GM18867 (cell line): ENCODE data around the gene GAS2L2.
"Not testable (repeated sequence)": the region's sequence is repeated elsewhere in the genome, so short reads cannot be mapped to it uniquely, and the experiment has no call there.

Experiments
- ATAC-seq: cut with Tn5 transposase; IDR thresholded peaks from one replicate; pipeline ENCODE4 v1.9.1; 2021; ENCODE audit warnings: mild to moderate bottlenecking, moderate library complexity; ENCODE audit not compliant: unreplicated experiment

The GAS2L2 gene

DNA sequence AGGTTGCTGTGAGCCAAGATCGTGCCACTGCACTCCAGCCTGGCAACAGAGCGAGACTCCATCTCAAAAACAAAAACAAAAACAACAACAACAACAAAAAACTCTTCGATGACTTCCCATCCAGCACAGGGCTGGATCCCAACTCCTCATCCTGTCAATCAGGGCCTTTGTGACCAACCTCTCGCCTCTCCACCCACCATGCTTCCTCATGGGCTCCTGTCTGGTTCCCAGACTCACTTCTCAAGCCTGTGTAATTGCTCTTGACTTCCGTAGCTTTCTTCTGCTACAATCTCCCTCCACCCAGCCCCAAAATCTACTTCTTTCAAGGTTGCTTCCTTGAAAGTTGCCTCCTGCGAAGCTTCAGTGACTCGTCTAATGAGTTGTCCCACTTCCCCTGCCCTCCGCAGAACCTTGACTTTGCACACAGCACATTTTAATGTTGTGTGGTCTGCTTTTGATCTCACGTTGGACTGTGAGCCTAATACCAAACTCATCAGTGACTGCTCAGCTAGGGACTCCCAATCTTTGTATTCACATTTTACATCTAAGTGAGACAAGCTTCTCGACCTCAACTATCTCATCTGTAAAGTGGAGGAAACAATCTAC lies 22.5 kb downstream of the GAS2L2 start:
- no peak for ATAC-seq

GRCh38 chr17:35729405-35729833 lies 23.6 kb downstream of the GAS2L2 start:
- no peak for ATAC-seq

GRCh38 chr17:35728551-35728950 lies 24.5 kb downstream of the GAS2L2 start:
- no peak for ATAC-seq

GRCh38 chr17:35727635-35728034 lies 25.4 kb downstream of the GAS2L2 start:
- ATAC-seq, result no peak

GRCh38 chr17:35726953-35727460 lies 26.0 kb downstream of the GAS2L2 start:
- ATAC-seq, result no peak

DNA sequence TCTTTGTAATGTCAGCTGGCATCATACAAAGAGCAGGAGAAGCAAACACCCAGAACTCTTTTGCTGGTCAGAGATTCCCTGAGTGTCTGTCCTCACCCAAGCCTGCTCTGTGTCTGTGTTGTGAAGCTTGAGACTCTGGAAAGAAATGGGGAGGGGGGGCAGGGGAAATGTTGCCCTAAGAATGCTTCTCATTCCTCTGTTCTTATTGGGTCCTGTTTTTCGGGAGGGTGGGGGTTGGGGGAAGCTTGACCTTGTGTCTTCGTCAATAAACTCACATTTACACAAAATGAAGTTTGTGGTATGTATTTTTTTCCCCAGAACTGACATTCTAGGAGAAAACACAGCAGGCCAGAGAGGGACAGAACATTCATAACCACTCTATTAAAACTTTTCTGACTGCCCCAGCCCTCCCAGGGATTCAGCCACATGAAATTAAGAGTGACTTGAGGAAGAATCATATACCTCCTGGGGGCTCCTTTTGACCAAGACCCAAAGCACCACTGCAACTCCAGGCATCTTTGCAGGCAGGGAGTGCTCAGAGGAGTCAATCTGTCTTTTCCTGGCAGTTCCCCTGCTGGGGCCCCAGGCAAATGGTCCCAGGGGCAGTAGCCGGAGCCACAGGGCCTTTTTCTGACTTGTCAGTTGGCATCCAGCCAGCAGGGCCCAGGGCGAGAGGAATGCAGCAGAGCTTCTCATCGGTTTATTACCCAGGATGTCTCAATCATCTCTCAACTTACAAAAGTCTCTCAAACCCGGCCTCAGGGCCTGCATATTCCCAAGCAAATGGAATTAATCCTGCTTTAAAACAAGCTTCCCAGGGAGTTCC lies 26.7 kb downstream of the GAS2L2 start:
- ATAC-seq, result no peak

DNA sequence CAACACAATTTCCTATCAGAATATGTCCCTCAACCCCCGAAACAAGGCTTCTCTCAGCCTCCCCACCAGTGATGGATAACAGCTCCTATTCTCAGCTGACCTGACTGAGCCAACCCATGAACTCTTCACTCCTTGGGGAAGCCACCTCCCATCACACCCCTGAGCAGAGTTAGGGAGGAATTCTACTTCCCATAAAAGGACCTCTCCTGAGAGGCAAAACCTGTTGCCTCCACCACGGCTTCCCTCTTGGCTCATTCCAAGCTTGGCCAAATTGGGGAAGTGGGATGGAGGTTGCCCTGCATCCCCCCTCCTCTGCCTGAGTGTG lies 27.3 kb downstream of the GAS2L2 start:
- no peak for ATAC-seq

DNA sequence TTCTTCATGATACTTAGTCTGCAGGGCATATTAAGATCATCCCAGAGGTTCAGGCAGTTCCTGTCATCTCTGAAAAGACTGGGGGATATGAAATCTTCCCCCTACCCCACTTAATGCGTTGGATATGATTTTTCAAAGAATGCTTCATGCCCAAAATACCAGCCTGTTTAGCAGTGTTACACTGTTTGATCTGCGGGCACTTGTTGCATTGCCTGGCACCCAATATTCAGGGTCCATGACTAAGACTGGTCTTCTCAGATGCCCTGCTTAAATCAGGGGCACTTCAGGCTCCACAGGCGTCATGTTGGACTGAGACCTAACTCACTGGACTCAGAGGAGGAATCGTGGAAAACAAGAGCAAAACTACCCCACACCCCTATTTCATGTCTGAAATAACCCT lies 28.0 kb downstream of the GAS2L2 start:
- no peak for ATAC-seq

DNA sequence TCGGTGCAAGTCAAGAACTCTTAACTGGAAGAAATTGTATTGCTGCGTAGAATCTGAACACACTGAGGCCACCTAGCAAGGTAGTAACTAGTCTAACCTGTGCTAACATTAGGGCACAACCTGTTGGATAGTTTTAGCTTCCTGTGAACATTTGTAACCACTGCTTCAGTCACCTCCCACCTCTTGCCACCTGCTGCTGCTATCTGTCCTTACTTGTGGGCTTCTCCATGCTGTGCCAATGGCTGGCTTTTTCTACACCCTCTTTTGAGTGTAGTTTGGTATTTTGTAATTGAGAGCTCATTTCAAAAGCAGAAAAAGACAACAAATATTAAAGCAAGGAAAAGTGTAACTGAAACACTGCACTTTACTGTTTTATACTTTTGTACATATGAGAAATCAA lies 29.3 kb downstream of the GAS2L2 start:
- no peak for ATAC-seq

DNA sequence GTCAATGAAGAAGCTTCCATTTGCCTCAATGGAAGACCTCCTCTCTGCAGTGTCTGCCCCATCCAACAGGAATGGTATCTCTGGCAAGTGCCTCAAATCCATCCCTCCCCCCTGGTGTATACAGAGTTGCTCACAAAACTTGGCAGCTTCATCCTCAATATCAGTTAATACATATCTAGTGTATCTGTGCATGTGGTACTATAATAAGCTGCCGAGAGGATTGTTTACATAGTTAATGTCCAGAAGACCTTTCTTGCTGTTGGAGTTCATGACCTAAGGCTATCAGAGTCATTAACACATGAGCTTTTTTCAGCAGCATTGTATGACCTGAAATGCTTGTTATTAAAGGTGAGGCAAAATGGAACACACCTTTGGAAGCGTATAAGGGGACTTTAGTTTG lies 35.6 kb downstream of the GAS2L2 start:
- ATAC-seq, result no peak

DNA sequence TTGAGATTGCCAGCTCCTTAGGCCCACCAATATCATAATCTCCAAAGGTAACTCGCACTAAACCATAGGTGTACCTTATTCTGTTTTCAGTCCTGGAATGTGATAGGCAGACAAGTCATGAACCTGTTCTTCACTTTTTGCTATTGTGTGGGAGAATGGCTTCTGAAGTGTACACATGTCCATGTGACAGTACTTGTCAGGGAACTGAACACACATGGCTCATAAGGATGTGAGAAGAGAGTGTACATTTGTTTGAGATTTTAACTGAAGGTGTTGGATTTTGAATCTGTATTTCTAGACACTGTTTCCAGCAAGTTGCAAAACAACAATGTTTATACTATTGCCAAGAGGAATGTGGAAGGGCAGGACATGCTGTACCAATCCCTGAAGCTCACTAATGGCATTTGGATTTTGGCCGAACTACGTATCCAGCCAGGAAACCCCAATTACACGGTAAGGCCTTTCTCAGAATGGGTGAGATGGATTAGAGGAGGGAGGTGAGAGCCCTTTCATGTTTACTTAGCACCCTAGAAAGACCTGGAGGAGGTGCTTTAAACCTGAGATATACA lies 36.1 kb downstream of the GAS2L2 start:
- ATAC-seq, result no peak

GRCh38 chr17:35716173-35716572 lies 36.9 kb downstream of the GAS2L2 start:
- ATAC-seq, result no peak

DNA sequence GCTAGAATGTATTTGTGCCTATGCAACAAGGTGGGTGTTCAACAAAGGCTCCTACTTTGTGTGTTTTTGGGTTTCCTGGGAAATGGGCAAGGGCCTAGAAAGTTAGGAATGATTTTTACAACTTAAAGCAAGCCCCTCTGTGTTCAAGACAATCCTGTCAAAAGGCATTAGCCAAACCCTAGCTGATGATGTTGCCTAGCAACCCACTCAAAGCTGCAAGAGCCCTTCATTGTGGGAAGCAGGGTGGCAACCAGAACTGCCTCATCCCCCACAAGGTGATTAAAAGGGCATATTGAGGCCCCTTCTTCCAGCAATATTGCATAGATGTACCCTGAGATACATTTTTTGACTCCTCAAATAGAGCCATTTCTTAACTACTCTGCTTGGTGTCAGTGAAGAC lies 37.6 kb downstream of the GAS2L2 start:
- ATAC-seq, result no peak

DNA sequence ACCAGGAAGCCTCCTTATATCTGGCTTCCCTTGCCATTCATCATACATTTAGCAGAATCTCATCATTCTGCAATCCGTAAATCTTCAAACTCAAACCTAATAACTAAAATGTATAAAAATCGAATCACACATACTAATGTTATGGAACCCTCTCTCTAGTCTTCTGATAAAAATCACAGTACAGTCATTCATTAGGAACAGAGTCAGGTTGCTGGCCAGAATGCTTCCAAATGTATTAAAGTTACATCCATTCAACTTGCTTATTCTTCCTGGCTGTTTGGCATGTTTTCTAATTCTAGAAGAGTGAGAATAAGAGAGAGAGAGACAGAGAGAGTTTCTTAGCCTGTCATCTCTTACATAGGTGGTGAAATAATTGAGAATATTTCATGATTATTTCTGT lies 38.1 kb downstream of the GAS2L2 start:
- no peak for ATAC-seq

GRCh38 chr17:35713069-35713728 lies 39.8 kb downstream of the GAS2L2 start:
- no peak for ATAC-seq

DNA sequence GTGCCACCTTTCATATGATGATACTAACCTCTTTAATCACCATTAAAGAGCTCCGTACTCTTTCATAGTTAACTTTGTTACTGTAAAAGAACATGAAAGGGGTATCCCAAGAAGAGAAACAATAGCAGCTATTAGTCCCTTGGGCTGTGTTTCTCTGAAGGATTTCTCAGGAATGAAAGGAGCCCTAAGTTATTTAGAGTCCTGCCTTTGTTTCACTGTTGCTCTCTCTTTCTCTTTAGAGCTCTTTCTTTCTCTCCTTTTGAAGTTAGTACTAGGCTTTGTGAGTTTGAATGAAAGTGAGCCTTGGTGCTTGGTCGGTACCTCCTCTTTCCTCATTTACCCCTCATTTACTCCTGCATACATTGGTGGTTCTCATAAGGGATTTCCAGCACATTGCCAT lies 42.1 kb downstream of the GAS2L2 start:
- no peak for ATAC-seq

DNA sequence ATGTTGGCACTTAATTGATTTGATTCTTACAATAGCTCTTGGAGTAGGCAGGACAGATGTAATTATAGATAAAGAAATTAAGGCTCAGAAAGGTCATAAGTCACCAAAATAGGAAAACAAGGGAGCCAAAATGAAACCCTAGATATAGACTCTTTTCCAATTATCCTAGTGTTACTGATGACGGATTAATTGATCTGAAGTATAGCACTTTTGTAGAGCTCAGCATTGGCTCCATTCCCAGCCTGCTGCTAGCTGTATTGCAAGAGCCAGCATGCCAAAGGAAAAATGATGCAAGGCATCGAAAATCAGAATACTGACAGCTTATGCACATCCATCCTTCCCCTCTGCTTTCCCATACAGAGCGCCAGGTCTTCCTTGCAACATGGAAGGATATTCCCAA lies 43.2 kb downstream of the GAS2L2 start:
- ATAC-seq, result no peak

GRCh38 chr17:35708951-35709350 lies 44.1 kb downstream of the GAS2L2 start:
- ATAC-seq, result no peak

- ATAC-seq, result no peak
Observed at GRCh38 chr17:35708149-35708548, 44.9 kb downstream of the GAS2L2 start.

DNA sequence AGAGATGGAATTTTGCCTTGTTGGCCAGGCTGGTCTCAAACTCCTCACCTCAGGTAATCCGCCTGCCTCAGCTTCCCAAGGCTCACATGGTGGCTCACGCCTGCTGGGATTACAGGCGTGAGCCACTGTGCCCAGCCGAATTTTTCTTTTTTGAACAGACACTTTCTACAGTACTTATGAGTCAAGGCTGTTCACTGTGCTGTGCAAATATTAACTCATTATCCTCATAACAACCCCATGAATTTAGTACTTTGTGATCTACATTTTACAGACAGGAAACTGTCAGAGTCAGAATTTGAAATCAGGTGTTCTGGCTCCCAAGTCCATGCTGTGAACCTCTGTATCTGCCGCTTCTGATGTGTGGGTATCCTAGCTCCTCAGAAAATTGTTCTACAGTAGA lies 47.3 kb downstream of the GAS2L2 start:
- no peak for ATAC-seq

GRCh38 chr17:35705230-35705629 lies 47.8 kb downstream of the GAS2L2 start:
- ATAC-seq, result no peak

- not testable (repeated sequence) for ATAC-seq
Observed at GRCh38 chr17:35703308-35703707, 49.7 kb downstream of the GAS2L2 start.
